ENCODE results near the gene SUSD6.
"Not testable (repeated sequence)": the region's sequence is repeated elsewhere in the genome, so short reads cannot be mapped to it uniquely, and the experiment has no call there.

Gene SUSD6

GRCh38 chr14:69620981-69621380 lies 9.6 kb downstream of the SUSD6 start:
- DNase-seq (ENCODE audit: low read depth, low spot score) = no peak

GRCh38 chr14:69624136-69624535 lies 12.7 kb downstream of the SUSD6 start:
- DNase-seq (ENCODE audit: low read depth, low spot score) = no peak

- DNase-seq (ENCODE audit: low read depth, low spot score) = no peak
These were observed 14.1 kb downstream of the SUSD6 start for GRCh38 chr14:69625299-69626131.

GRCh38 chr14:69626132-69626500 lies 14.7 kb downstream of the SUSD6 start:
- no peak for DNase-seq (ENCODE audit: low read depth, low spot score)

GRCh38 chr14:69629225-69630127 lies 18.1 kb downstream of the SUSD6 start:
- DNase-seq (ENCODE audit: low read depth, low spot score) = no peak

- no peak for DNase-seq (ENCODE audit: low read depth, low spot score)
These were observed 19.0 kb downstream of the SUSD6 start for GRCh38 chr14:69630360-69630759.

GRCh38 chr14:69631509-69631908 lies 20.1 kb downstream of the SUSD6 start:
- no peak for DNase-seq (ENCODE audit: low read depth, low spot score)

GRCh38 chr14:69632164-69632563 lies 20.8 kb downstream of the SUSD6 start:
- DNase-seq (ENCODE audit: low read depth, low spot score) = no peak

GRCh38 chr14:69632593-69633151 lies 21.3 kb downstream of the SUSD6 start:
- no peak for DNase-seq (ENCODE audit: low read depth, low spot score)

GRCh38 chr14:69633238-69633637 lies 21.8 kb downstream of the SUSD6 start:
- no peak for DNase-seq (ENCODE audit: low read depth, low spot score)

- no peak for DNase-seq (ENCODE audit: low read depth, low spot score)
These were observed 24.7 kb downstream of the SUSD6 start for GRCh38 chr14:69635981-69636639.

GRCh38 chr14:69636718-69637480 lies 25.5 kb downstream of the SUSD6 start:
- DNase-seq (ENCODE audit: low read depth, low spot score) = no peak

GRCh38 chr14:69637503-69638031 lies 26.2 kb downstream of the SUSD6 start:
- DNase-seq (ENCODE audit: low read depth, low spot score) = no peak

GRCh38 chr14:69640931-69641330 lies 29.5 kb downstream of the SUSD6 start:
- no peak for DNase-seq (ENCODE audit: low read depth, low spot score)

- not testable (repeated sequence) for DNase-seq (ENCODE audit: low read depth, low spot score)
These were observed 30.9 kb downstream of the SUSD6 start for GRCh38 chr14:69642212-69642793.

- no peak for DNase-seq (ENCODE audit: low read depth, low spot score)
These were observed 32.2 kb downstream of the SUSD6 start for GRCh38 chr14:69643430-69644200.

GRCh38 chr14:69644814-69645213 lies 33.4 kb downstream of the SUSD6 start:
- DNase-seq (ENCODE audit: low read depth, low spot score) = no peak

GRCh38 chr14:69647213-69647612 lies 35.8 kb downstream of the SUSD6 start:
- no peak for DNase-seq (ENCODE audit: low read depth, low spot score)

- DNase-seq (ENCODE audit: low read depth, low spot score) = not testable (repeated sequence)
These were observed 36.2 kb downstream of the SUSD6 start for GRCh38 chr14:69647642-69648041.

All from ELF-1 (cell line).